ENCODE data around the gene RAI14.

RAI14 gene

DNA sequence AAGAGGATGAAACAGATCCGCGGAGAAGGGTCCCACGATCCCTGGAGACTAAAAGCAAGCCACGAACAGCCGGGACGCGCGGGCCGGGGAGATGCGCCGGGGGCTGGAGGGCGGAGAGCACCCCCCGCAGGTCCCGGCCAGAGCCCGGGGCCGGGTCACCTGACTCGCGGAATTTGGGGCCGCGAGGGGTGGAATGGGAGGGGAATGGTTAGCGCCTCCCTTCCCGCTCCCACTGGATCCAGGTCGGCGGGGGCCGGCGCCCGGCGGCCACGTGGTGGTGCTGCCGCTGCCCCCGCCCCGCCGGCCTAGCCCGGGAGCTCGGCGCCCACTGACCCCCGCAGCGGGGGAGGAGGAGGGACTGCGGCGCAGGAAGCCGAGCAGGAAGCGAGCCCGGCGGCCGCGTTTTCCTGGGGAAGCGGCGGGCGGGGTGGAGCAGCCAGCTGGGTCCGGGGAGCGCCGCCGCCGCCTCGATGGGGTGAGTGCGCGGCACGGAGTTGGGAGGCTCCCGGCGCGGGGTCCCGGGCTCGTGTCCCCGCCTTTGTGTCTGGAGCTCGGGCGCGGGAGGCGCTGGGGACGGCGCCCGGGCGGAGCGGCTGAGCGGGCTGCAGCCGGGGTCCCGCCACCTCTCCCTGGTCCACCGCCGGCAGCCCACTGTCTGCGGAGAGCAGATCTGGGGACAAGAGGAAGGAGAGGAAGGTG is at the start of gene RAI14:
RAI14 (plus strand) TSS at position 328 of the 699 bp plus-strand sequence. CDS start 30,592 bp downstream, outside the sequence.
- DNase-seq (ENCODE audit: low read depth), result peak; percentile 56

DNA sequence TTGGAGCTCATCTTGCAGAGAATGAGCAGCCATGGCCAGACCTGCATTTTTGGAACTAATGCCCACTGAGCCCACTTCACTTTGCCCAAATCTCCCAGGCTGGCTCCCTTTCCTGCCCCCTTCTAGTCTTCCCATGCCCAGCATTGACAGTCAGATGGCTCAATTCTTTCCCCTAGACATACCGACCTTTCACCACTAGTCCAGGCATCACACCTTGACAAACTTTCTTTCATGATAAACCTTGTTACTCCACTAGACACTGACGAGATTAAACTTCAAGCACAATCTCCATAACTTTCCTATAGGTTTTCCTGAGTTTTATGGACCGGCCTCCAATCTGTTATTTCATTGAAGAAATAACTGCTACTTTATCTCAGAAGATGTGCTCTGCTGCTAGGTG is 47.8 kb upstream of the RAI14 start:
- no peak for DNase-seq (ENCODE audit: low read depth)

DNA sequence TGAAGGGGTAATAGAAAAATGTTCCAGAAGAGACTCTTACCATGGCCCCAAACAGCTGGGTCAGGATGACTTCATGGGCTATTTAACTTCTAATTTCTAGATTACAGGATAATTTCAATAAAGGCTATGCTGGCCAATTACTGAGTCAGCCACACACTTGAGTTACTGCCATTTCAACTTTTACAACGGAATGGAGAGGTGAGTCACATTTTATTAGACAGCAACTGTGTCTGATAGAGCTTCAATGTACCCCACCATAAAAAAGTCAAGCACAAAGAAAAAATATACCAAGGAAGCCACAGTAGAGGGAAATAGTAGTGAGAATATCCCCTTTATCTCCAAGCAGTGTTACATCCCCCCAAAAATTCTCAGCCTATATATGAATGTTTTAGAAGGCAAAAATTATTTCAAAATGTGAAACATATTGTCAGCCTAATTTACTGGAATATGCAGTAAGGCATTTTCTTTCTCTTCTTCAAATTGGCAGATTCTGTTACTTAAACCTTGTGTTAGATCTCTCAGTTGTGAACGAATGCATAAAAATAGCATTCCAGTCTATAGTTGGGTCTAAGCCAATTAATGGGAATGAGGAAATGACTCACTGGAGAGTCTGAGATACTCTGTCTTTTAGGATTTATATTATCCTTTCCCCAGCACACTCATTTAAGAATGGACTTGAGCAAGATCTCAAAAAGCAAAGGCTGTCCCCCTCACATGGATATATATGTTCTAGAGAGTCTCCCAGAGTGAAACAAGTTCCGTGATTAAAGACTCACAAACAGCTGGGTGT is 47.1 kb upstream of the RAI14 start:
- peak; percentile 79 for DNase-seq (ENCODE audit: low read depth)

DNA sequence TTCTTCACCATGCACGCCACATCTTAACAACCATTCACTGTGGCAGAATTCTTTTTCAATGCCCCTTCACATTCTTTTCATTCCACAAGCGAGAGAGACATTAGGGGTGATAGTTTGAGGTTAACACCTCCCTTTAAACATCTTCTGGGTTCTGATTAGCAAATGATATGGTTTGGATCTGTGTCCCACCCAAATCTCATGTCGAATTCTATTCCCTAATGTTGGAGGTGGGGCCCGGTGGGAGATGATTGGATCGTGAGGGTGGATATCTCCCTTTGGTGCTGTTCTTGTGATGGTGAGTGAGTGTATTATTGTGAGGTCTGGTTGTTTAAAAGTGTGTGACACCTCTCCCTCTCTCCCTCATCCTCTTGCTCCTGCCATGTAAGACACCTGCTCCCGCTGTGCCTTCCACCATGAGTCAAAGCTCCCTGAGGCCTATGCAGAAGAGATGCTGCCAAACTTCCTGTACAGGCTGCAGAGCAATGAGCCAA is 46.1 kb upstream of the RAI14 start:
- no peak for DNase-seq (ENCODE audit: low read depth)

DNA sequence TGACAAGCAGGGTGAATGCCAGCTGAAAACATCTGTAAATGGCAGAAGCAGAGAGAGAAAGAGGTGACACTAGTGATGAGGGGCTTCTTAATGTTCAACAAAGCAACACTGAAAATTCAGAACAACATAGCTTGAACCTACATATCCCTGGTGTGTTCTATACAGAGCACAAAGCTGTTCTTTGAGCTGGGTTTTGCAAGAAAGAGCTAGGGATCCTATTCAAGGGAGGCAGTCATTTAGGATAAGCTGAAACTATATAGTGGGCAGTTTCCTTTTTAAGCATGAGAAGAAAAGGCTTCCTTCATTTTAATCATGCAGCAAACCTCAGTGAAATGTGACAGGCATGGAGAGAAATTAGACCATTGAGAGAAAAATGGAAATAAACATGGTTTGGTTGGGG is 45.6 kb upstream of the RAI14 start:
- no peak for DNase-seq (ENCODE audit: low read depth)

DNA sequence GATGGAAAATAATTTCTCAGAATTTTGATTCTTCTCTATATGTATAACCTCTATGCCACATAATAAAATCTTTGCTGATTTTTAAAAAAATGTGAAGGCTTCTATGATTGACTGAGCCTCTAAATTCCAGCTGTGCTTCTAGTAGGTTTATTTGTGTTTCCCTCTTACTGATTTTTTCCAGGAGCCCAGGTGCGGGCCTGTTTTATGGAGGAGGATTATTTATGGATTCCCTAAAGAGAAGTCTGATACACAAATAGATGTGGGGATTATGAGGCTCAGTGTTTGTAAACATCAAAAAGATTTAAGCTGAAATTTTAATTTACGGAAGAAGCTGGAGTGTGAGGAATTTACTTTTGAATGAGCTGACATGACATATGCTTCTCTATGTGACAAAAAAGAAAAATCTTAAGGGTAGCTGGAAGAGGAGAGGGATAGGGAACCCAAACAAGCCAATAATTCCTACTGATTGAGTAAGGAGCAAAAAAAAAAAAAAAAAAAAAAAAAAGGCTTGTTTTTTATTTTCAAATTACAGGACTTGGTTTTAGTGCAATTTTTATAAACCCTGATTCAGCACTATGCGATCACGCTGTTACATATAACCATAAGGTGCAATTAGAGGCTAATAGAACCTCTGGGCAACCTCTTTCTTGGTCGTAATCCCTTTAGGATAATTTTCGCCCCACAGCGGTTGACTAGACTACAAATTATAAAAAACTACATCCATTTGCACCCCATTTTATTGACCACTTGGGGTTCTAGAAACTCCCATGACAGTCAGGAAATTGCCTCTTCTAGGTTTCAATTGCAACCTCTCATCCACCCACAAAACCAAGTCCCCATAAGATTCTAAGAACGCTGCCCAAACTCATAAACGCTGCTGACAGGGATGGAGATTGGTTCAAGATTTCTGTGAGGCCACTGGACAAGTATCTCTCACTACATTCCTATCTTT is 44.4 kb upstream of the RAI14 start:
- no peak for DNase-seq (ENCODE audit: low read depth)

DNA sequence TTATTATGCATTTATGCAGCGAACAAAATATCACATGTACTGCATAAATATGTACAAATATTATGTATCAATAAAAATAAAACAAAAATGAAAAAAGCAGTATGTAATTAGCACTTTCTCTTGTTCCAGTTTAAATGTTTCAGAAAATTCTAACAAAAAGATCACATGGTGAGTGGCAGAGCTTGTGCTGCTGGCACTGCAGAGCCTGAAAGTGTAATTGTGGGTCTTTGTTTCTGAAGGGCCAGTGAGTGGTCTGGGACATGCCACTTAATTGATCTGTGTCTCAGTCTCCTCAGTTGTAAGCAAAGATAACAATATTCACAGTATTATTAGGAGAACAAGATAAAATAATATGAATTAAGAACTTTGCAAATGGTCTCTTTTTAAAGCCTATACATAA is 39.5 kb upstream of the RAI14 start:
- no peak for DNase-seq (ENCODE audit: low read depth)

DNA sequence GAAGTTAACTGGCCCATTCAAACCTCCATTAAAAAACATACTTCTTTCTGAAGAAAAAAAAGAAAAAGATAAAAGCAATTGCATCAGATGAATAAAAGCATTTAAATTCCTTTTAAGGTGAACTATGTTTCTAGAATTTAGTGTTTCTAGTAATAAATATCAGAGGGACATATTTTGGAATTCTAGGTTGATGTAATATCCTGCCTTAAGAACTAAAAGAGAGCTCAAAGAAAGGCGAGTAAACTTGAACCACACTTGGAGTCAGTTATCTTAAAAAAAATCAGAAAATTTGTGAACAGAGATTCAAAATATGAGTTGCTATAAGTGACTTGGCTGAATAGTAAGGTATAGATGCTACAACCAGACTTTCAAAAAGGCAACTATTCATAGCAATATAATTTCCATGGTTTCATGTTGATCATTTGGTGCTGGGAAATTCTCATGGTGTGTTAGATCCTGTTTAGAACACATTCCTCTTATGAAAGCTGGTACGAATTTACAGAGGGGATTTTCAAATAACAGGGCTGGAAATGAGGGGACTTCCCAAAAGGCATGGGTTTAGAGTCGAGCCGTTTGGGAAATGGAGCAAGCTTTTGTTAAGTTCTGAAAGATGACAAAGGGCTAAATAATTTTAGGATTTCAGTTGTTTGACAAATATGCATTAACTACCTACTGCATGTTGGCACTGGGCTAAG is 37.6 kb upstream of the RAI14 start:
- DNase-seq (ENCODE audit: low read depth), result no peak

DNA sequence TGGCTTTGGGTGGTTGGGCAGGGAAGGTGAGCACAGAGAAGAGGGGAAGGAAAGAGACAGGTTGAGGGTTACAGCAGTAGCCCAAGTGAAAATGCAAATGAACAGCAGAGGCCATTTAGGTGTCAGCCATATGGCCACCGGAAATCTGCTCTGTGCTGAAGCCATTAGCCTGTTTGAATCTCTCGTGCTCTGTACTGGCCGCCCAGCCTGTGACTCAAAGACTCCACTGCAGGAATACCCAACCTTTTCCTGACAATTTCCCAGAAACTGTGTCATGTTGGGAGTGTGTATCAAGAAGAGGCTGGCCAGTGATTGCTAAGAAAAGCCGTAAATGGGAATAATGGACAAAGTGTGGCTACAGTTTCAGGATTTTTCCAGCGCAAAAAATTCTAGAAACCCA is 35.9 kb upstream of the RAI14 start:
- no peak for DNase-seq (ENCODE audit: low read depth)

DNA sequence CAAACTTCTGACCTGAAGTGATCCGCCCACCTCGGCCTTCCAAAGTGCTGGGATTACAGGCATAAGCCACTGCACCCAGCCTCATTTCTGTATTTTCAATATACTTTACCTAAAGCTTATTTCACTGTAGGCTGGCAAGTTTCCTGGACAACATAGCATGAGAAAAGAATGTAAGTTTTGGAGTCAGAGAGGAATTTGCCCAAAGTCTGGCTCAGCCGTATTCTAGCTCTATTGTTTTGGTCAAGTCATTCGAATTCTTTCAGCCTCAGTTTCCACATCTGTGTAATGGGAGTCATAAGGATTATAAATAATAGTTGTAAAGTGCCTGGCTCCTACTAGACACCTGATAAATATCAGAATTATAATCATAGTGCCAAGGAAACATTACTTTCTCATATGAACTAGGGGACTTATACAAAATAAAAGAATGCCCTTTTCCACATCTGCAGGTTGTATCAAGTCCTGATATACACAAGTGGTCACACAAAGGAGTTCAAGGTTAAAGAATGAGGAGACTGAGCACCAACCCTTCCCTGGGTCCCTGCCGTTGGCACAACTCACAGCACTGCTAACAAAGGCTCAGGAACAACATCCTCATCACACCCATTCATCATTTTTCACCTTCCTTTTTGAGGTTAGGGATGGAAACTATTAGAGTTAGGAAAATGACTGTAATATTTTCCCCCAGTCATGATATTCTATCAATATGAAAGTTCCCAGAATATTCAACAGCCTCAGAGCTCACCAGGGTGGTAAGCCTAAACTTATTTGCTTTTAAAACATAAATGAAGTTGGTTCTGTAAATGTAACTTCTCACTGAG is 34.6 kb upstream of the RAI14 start:
- no peak for DNase-seq (ENCODE audit: low read depth)

DNA sequence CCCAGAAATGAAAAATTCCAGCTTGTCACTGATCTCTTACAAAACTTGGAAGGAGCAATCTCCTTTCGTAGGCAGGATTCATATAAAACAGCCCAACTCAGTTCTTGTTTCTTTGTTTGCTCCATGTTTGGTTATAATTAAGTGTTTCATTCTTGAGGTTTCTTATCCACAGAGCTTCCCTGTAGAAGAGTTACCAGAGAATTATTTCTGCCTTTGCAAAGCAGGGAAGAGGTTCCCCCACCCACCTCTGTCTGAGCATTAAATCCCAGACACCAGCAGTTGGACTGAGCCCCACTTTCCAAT is 34.1 kb upstream of the RAI14 start:
- no peak for DNase-seq (ENCODE audit: low read depth)

DNA sequence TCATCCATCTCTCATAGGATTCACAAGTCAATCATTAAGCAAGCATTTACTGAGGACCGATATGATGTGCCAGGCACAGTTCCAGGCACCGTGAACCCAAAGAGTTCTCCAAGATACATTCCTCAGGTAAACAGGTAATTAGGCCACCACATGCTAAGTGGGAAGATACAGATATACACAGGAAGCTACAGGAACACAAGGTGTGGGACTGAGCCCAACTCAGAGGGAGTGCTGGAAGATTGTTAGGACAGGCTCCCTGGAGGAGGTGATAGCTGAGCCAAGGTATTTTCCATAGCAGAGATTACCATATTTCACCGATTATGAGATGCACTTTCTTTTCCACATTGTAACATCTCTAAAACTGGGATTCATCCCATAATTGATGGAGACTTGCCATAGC is 31.4 kb upstream of the RAI14 start:
- no peak for DNase-seq (ENCODE audit: low read depth)

DNA sequence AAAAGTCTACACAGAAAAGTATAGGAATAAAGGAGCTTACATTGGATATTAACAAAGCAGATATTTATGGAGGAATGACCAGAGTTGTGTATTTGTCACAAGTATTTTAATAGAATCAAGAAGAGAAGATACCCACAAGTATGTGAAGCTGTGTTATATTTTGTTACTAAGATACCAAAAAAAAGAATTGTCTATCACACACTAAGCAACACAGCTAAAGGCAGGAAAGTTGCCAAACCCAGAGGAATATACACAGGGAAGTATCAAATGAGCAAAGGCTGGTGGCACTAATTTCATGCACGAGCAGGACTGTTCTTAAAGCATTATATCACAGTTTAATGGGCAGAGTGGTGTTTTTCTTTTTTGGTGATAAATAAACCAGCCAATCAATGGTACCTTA is 30.9 kb upstream of the RAI14 start:
- DNase-seq (ENCODE audit: low read depth), result no peak

DNA sequence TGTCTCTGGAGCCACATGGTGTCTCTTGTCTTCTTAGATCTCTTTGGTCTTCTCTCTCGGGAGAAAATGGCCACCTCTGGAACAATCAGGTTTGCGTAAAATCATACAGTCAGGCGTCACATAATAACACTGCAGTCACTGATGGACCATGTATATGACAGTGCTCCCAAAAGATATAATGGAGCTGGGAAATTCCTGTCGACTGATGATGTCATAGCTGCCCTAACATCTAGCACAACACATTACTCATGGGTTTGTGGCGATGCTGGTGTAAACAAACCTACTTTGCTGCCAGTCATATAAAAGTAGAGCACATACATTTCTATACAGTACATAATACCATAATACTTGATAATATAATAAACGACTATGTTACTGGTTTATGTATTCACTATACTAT is 30.1 kb upstream of the RAI14 start:
- DNase-seq (ENCODE audit: low read depth), result no peak

DNA sequence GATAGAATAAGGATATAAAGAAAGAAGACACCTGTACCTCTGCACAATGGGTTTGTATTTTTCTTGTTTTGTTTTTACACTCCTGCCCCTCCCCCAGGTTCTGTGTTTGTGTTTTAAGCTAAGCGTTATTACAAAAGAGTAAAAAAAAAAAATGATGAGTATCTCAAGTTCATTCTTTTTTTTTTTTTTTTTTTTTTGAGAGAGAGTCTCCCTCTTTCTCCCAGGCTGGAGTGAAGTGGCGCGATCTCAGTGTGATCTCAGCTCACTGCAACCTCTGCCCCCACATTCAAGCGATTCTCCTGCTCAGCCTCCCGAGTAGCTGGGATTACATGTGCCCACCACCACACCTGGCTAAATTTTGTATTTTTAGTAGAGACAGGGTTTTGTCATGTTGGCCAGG is 29.4 kb upstream of the RAI14 start:
- DNase-seq (ENCODE audit: low read depth), result no peak

DNA sequence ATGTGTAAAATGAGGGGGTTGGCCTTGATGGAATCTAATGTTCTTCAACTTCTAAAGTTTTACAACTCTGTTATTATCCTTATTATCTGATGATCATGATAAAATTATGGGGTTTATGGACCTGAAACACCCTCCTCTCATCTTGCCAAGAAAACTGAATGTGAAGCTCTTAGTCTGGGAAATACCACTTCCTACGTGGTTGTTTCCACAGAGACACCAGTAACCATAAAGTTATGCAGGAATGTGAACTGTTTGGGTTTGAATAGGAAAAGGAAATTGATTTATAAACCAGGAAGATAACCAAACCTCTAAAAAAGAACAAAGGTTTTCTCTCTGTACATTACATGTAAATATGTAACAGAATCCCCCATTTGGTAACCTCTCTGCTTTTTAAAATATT is 28.3 kb upstream of the RAI14 start:
- no peak for DNase-seq (ENCODE audit: low read depth)

DNA sequence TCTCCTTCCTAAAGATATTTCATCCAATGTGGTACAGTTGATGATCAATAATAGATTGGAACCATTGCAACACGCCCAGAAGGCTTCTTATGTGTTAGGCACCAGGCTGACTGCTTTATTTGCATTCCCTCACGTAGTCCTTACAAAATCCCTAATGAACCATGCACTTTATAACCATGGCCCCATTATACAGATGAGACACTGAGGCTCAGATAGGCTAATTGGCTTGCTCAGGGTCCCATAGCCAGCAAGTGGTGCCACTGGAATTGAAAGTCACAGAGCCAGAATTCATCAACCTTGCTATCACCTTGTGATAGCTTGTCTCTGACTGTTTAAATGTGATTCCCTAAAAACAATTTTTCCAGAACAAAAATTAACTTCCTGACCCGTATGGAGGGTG is 27.8 kb upstream of the RAI14 start:
- DNase-seq (ENCODE audit: low read depth), result no peak

DNA sequence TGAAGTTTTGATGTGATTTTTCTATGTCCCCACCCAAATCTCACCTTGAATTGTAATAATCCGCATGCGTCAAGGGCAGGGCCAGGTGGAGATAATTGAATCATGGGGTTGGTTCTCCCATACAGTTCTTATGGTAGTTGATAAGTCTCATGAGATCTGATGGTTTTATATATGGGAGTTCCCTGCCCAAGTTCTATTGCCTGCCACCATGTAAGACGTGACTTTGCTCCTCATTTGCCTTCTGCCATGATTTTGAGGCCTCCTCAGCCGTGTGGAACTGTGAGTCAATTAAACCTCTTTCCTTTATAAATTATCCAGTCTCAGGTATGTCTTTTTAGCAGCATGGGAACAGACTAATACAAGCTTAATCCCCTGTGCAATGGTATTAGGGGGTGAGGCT is 25.5 kb upstream of the RAI14 start:
- DNase-seq (ENCODE audit: low read depth), result no peak

DNA sequence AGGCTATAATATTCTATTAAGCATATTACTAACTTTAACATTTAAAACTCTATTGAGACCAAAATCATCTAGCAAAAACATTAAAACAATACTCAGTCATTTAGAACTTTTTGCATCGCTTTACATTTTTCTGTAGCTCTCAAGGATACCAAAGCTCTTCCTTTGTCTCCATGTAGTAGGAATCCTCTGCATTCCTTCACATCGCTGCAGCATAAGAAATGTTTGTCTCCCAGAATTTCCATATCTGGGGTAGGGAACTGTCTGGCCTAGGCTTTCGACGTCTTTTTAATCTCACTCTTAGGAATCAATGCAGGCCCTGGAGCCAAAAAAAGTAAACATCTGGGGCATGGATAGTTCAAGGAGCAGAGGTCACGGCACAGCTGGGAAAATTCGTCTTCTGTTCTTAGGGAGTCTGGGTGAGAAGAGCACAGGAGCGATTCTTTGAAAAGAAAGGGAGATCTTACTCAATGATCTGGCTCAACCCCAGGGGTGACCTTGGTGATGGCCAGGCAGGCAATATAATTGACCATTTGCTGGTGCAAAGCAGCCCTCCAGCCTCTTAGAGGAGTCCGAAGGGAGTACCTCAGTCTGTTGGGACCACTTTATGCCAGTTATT is 23.2 kb upstream of the RAI14 start:
- DNase-seq (ENCODE audit: low read depth), result no peak

DNA sequence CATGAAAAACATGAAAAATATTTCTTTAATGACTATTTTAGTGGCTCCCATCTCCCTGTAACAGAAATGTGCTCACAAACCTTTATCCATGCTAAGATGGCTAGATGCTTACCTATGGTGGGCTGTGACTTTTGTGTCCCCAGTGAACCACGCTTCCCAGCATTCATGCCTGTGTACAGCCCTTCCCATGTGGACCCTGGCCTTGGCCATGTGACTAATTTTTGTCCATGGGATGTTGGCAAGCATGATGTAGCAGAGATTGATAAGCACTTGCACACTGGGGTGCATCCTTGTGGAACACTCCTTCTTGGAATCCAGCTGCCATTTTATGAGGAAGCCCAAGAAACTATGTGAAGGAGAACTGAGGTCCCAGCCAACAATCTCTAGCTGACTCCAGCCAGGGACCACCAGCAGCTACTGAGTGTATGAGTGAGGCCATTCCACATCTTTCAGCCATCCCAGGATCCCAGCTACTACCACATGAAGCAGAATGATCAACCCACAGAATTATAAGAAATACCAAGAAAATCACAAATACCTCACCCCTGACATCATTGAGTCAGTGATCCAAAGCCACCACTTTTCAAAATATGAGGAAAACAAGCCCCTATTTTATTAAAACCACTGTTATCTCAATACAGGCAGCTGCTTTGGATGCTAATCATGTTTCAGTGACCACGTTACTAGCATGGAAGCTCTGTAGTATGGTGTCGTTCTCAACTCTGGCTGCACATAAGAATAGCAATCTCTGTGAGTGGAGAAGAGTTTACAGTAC is 16.1 kb upstream of the RAI14 start:
- no peak for DNase-seq (ENCODE audit: low read depth)
